NCI-H1092 (cell line): ENCODE data around the gene TFF3.

Experiments used
- DNase-seq: peaks from one replicate; lab custom pipeline; 2025; lab: John Stamatoyannopoulos, UW

TFF3 gene

GRCh38 chr21:42346866-42347600 is 31.8 kb upstream of the TFF3 start:
- DNase-seq: no peak

GRCh38 chr21:42346441-42346840 is 31.2 kb upstream of the TFF3 start:
- DNase-seq: no peak

DNA sequence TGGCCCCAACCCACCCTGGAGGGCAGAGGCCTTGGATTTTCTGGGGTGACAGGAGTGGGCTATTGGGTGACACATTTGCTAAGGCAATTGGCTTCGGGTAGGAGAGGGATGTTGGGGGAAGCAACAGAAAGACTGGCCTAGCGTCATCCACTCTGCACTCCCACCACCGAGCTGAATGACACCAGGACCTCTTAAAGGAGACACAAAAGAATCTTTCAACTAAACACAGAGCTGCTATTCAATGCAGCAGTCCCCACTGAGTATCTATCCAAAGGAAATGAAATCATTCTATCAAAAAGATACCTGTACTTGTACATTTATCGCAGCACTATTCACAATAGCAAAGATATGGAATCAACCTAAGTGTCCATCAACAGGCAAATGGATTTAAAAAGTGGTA is 29.4 kb upstream of the TFF3 start:
- no peak for DNase-seq

GRCh38 chr21:42343963-42344510 is 28.8 kb upstream of the TFF3 start:
- DNase-seq: no peak

GRCh38 chr21:42343556-42343955 is 28.3 kb upstream of the TFF3 start:
- DNase-seq: no peak

DNA sequence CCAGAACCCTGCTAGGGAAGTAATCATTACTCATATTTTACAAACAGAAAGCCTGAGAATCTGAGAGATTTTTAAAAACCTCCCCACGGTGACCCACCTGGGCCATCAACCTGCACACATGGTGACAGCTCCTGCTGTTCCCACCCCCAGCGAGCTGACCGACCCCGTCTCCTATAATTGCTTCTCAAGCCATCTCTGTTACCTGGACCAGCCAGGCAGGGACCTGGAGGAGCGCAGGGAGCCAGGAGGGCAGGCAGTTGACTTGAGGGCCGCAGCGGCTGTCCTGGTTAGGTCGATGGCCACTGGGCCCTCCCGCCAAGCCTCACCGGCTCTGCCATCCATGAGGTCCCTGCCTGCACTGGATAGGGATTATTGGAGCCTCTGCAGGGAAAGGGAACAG is 27.9 kb upstream of the TFF3 start:
- no peak for DNase-seq

DNA sequence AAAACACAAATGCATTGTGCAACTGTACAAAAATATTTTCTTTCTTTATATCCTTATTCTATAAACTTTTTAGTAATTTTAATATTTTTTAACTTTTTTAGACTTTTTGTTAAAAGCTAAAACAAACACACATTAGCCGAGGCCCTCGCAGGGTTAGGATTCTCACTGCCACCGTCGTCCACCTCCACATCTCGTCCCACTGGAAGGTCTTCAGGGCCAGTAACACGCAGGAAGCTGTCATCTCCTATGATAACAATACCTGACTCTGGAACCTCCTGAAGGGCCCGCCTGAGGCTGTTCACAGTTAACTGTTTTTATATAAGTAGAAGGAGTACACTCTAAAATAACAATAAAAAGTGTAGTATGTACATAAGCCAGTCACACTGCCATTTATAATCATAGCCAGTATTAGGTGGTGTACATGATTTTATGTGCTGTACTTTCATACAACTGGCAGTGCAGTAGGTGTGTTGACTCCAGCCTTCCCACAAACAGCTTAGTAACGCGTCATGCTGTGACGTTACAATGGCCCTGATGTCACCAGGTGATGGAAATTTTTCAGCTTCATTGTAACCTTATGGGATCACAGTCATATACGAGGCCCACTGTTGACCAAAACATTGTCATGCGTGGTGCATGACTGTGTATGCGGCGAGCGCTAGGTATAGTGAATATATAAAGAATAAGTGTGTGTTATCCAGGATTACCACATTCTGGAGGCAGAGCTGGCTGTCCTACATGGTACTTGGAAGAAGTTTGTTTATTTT is 26.8 kb upstream of the TFF3 start:
- DNase-seq: no peak

DNA sequence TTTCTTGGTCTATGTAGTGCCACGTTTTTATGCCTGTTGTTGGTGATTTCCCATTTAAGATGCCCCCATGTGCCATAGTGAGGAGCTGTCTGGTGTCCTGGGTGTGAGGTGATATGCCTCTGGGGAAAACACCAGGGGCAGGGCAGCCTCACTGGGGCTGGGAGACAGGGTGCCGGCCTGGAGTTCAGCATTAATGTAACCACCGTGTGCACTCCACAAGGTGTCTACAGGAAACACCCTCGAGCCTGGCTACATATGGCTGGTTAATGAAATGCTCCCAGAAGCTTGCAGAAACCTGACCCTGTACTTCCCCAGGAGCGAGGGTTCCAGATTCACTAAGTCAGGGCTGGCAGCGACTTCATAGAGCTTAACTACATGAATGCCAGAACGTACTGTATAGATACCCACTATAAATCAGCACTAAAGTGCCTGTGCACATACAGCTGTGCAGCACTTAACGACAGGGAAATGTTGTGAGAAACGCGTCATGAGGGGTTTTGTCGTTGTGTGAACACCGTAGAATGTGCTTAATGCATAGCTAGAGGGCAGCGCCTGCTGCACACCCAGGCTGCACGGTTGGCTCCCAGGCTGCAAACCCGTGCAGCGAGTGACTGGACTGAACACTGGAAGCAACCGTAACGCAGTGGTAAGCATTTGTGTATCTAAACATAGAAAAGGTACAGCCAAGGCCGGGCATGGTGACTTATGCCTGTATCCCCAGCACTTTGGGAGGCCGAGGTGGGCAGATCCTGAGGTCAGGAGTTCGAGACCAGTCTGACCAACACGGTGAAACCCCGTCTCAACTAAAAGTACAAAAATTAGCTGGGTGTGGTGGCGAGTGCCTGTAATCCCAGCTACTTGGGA is 25.2 kb upstream of the TFF3 start:
- no peak for DNase-seq

GRCh38 chr21:42338729-42339715 is 23.8 kb upstream of the TFF3 start:
- no peak for DNase-seq

- DNase-seq: peak; percentile 95
These were observed 22.9 kb upstream of the TFF3 start for GRCh38 chr21:42337830-42338728.

- no peak for DNase-seq
These were observed 22.1 kb upstream of the TFF3 start for GRCh38 chr21:42337276-42337675.

GRCh38 chr21:42336054-42336453 is 20.8 kb upstream of the TFF3 start:
- no peak for DNase-seq

DNA sequence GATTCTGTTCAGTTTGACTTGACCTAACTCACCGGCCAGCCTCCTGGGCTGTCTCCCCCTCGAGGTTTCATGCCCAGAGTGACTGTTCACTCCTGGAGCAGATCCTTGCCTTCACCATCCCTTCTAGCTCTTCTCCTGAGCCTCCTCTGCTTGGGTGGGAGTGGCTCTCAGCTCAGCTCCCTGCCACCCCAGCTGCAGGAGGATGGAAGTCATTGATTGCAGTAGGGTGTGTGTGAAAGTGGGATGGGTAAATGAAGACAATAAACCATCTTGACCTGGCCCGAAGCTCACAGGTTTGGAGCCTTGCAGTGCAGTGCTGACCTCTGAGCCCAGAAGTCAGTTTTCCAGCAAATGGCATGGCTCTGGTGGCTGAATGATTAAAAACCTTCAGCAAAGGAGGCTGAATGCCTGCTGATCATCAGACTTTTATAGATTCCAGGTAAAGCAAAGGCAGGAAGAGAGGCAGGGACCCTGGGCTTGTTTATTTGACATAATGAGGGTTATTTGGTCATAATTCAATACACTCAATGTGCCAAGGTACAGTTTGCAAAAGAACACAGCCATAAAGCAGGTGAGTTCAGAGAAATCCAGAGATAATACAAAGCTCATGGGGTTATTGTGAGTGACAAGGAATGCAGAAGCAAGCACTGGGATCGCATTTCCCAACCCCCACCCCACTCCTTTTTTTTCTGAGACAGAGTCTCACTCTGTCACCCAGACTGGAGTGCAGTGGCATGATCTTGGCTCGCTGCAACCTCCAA is 17.5 kb upstream of the TFF3 start:
- DNase-seq: no peak

DNA sequence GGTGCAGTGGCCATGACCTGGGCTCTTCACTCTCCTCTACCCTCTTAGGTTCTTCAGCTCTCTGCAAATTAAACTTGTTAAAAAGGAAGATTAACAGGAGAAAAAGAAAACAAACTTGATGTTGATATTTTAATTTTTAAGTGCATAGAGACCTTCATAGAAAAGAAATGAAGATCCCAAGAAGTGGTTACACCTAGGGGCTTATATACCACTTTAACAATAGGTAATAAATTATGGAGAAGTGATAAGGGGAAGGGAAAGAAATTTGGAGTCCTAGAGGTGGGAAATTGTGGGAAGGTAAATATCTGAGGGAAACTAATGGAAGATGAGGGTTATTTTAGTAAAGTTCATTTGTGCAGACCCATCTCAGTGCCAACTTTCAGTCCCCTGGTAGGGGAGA is 16.5 kb upstream of the TFF3 start:
- DNase-seq: no peak

DNA sequence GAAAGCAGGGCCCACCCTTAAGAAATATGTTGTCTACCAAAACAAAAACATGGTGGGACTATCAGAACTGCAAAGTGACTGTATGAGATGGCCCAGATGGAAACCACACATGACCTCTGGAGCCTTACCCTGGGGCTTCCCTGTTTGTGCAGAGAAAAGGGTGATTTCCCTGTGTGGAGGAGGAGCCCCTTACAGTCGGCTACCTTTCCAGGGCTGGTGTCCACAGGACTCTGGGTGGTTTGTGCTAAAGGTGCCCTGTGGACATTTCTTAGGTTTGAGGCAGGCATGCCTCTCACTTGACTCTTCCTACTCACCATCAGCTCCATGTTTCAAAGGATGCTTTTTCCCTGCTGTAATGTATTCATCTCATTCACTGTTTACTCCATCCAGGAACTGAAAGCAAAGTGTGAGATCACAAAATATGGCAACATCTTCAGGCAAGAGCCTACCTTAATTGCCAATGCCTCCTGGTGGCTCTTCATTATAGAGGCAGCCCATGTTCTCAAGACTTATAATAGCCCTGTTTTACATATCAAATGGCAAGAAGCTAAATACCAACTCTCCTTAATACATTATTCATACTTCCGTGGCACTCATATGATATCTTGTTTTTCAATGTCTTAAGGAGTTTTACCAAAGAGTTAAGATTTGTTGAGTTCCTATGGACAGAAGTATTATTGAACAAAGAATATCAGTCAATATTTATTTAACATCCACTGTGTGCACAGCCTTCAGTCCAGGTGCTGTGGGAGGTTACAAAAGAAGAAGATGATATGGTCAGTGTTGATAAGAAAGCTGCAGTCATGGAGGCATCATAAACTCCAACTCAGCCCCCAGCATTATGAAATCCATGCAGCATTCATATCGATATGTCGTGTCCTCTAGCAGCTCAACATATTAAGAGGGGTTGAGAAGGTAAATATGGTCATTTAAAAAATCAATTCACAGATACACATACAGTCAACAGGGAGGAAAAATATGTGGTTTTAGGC is 15.5 kb upstream of the TFF3 start:
- DNase-seq: no peak

GRCh38 chr21:42324896-42325295 is 9.7 kb upstream of the TFF3 start:
- no peak for DNase-seq

GRCh38 chr21:42321845-42322244 is 6.6 kb upstream of the TFF3 start:
- no peak for DNase-seq

- DNase-seq: no peak
These were observed 6.0 kb upstream of the TFF3 start for GRCh38 chr21:42321231-42321630.
